ENCODE results near the gene PSMD3.

Gene PSMD3

GRCh38 chr17:39969375-39969774 lies 11.2 kb upstream of the PSMD3 start:
- TF ChIP-seq, protein P1, sequence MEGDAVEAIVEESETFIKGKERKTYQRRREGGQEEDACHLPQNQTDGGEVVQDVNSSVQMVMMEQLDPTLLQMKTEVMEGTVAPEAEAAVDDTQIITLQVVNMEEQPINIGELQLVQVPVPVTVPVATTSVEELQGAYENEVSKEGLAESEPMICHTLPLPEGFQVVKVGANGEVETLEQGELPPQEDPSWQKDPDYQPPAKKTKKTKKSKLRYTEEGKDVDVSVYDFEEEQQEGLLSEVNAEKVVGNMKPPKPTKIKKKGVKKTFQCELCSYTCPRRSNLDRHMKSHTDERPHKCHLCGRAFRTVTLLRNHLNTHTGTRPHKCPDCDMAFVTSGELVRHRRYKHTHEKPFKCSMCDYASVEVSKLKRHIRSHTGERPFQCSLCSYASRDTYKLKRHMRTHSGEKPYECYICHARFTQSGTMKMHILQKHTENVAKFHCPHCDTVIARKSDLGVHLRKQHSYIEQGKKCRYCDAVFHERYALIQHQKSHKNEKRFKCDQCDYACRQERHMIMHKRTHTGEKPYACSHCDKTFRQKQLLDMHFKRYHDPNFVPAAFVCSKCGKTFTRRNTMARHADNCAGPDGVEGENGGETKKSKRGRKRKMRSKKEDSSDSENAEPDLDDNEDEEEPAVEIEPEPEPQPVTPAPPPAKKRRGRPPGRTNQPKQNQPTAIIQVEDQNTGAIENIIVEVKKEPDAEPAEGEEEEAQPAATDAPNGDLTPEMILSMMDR (IDR thresholded peaks at IDR 0.05; ENCODE audit: low read depth, low read length, missing control alignments): no peak
- no peak for DNase-seq (ENCODE audit: extremely low read depth, low read depth)

DNA sequence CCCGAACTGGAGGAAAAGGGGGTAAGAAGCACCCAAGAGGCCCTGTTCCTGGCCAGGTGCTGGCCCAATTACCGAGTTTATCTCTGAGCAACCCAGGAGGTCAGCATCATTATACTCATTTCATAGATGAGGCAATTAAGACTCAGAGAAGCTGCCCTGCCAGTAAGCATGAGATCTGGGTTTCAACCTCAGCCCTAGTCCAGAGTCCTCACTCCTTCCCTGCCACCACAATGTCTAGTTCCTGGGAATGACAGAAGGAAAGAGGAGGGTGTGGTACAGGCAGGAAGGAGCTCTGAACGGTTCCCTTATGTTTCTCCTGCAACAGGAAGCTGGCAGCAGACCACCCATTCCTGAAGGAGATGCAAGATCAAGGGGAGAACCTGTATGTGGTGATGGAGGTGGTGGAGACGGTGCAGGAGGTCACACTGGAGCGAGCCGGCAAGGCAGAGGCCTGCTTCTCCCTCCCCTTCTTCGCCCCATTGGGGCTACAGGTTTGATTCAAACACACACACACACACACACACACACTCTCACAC lies 10.4 kb upstream of the PSMD3 start:
- no peak for DNase-seq (ENCODE audit: extremely low read depth, low read depth)
- TF ChIP-seq, protein P1 (IDR thresholded peaks at IDR 0.05; ENCODE audit: low read depth, low read length, missing control alignments): no peak
- H3K4me3 ChIP-seq (replicated peaks; ENCODE audit: low read depth, low read length): no peak overlapping the region

More at GRCh38 chr17:39969375-39969774, 11.2 kb upstream of the PSMD3 start:
- H3K4me3 ChIP-seq (replicated peaks; ENCODE audit: low read depth, low read length): no peak overlapping the region

GRCh38 chr17:39971076-39971603 lies 9.5 kb upstream of the PSMD3 start:
- TF ChIP-seq, protein P1 (IDR thresholded peaks at IDR 0.05; ENCODE audit: low read depth, low read length, missing control alignments): no peak
- H3K4me3 ChIP-seq (replicated peaks; ENCODE audit: low read depth, low read length): no peak overlapping the region
- no peak for DNase-seq (ENCODE audit: extremely low read depth, low read depth)

- TF ChIP-seq, protein P1 (IDR thresholded peaks at IDR 0.05; ENCODE audit: low read depth, low read length, missing control alignments): no peak
- DNase-seq (ENCODE audit: extremely low read depth, low read depth): no peak
- H3K4me3 ChIP-seq (replicated peaks; ENCODE audit: low read depth, low read length): no peak overlapping the region
Observed at GRCh38 chr17:39972271-39972670, 8.3 kb upstream of the PSMD3 start.

DNA sequence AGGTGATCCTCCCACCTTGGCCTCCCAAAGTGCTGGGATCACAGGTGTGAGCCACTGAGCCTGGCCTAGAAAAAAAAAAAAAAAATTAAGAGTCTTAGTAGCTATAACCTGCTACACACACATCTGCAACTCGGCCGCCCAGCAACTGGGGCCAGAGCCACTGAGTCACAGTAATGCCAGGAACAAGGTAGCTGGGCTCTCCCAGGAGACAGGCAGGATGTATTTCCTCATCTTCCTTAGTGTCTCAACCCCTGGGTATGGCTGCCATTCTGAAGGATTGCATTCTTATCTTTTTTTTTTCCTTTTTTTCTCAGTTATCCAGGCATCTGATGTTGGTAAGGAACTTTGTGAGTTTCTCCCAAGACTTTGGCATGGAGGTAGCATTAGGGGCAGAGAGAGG lies 7.1 kb upstream of the PSMD3 start:
- DNase-seq (ENCODE audit: extremely low read depth, low read depth): no peak
- TF ChIP-seq, protein P1 (IDR thresholded peaks at IDR 0.05; ENCODE audit: low read depth, low read length, missing control alignments): no peak
- H3K4me3 ChIP-seq (replicated peaks; ENCODE audit: low read depth, low read length): no peak overlapping the region

DNA sequence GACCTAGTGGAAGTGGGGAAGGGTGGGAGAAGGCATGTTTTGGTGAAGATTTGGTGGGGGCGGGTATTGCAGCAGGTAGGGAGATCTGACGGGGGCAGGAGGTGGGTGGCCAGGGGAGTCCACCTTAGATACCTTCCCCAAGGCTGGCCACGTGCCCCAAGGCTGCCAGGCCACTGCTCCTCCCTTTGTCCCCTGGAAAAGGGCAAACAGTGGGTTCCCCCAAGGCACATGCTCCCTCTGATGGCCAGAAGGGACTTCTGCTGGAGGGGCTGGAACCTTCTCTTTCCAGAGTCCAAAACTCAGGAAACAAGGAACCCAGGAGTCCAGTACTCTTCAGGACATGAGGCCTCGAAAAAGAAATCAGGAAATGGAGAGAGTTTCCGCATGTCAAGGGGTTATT lies 6.2 kb upstream of the PSMD3 start:
- DNase-seq (ENCODE audit: extremely low read depth, low read depth): no peak

More for the DNA sequence above, 6.2 kb upstream of the PSMD3 start:
- no peak overlapping the region for H3K4me3 ChIP-seq (replicated peaks; ENCODE audit: low read depth, low read length)
- TF ChIP-seq, protein P1 (IDR thresholded peaks at IDR 0.05; ENCODE audit: low read depth, low read length, missing control alignments): no peak
